Measurements from ENCODE around the gene RAP1GAP.
"Not testable (repeated sequence)": the region's sequence is repeated elsewhere in the genome, so short reads cannot be mapped to it uniquely, and the experiment has no call there.

The RAP1GAP gene

DNA sequence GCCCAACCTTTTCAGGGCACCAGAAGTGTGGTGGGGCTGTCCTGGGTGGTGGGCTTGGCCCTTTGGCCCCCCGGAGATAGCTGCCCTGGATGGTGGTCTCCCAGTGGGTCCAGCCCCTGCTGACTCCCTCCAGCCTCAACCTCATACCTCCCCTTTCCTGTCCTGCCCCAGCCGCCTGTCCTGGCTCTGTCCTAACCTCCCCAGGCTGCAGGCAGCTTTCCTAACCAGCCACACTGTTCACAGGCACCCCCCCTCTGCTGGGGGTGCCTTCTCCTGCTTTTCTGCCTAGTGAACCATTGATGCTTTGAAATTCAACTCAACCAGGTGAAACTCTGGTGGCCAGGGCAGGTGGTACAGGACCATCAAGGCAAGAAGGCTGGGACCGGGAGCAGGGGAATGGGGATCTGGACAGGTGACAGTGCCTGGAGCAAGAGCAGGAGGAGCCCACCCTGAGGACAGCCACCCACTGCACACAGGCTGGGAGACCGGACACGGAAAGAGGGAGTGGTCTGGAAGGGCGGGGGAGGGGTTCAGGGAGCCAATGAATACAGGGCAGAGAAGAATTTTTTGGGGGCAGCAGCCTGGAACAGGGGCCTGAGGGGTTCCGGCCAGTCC lies 35.9 kb downstream of the RAP1GAP start:
- Histone ChIP-seq H3K27ac (ENCODE audit: low read length) (no peak overlapping the region), H3K36me3 (ENCODE audit: control insufficient read depth in 2 of 2, insufficient read depth in 2 of 2, low read length in 2 of 2) (no peaks in the 10 kb centered on the region), H3K9ac (ENCODE audit: low read length in 2 of 2) (no peak overlapping the region), H3K27me3 (ENCODE audit: control insufficient read depth in 1 of 2, insufficient read depth in 2 of 2, low read length in 2 of 2) (peaks cover 3 to 18% of the 10 kb centered on the region in 2 donors), H3K4me3 (ENCODE audit: low read length in 2 of 2) (no peak overlapping the region), H3K9me3 (ENCODE audit: control insufficient read depth in 2 of 2, low read length in 2 of 2) (no peaks in the 10 kb centered on the region), H3K4me1 (ENCODE audit: control insufficient read depth, insufficient read depth, low read length) (no peaks in the 10 kb centered on the region)

DNA sequence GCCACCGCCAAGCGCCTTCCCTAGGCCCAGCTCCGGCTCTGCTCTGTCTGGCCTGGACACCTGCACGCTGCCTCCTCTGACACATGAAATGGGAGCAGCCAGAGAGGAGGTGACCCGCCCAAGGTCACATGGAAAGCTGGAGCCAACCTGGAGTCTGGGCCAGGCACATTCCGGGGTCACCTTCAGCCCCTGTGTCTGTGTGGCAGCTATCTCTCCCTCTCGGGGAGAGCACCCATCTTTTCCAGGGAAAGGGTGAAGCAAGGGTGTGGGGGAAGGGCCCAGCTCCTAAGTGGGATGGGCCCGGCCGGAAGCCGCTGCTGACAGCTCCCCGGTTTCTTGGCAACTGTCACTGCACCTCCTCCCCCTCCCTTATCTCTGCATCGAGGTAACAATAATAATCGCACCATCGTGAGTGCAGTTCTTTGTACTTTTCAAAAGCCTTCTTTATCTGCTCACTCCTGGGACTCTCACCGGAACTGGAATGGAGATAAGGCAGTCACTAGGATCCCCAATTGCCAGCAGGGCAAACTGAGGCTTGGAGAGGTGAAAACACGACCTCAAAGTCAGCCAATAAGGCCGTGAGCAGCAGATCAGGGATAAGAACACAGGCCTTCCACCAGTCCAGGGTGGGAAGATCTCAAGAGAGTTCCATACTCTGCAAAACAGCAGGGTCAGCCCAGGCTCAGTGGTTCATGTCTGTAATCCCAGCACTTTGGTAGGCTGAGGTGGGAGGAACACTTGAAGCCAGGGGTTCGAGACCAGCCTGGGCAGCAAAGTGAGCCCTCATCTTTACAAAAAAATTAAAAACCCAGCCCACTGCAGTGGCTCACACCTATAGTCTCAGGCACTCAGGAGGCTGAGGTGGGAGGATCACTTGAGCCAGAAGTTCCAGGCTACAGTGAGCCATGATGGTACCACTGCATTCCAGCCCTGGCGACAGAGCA lies 36.9 kb downstream of the RAP1GAP start:
- H3K4me1 ChIP-seq (ENCODE audit: control insufficient read depth, insufficient read depth, low read length), result no peaks in the 10 kb centered on the region
- H3K27ac ChIP-seq (ENCODE audit: low read length), result no peak overlapping the region

GRCh38 chr1:21631590-21631943 lies 37.6 kb downstream of the RAP1GAP start:
- H3K9ac ChIP-seq (ENCODE audit: low read length in 2 of 2); H3K9me3 ChIP-seq (ENCODE audit: control insufficient read depth in 2 of 2, low read length in 2 of 2); H3K36me3 ChIP-seq (ENCODE audit: control insufficient read depth in 2 of 2, insufficient read depth in 2 of 2, low read length in 2 of 2); H3K4me3 ChIP-seq (ENCODE audit: low read length in 2 of 2); H3K27ac ChIP-seq (ENCODE audit: low read length); H3K4me1 ChIP-seq (ENCODE audit: control insufficient read depth, insufficient read depth, low read length): not testable (repeated sequence)
- peaks cover 8 to 18% of the 10 kb centered on the region in 2 donors for H3K27me3 ChIP-seq (ENCODE audit: control insufficient read depth in 1 of 2, insufficient read depth in 2 of 2, low read length in 2 of 2)

More for the DNA sequence above, 36.9 kb downstream of the RAP1GAP start:
- H3K4me3 ChIP-seq (ENCODE audit: low read length in 2 of 2), result no peak overlapping the region
- H3K9ac ChIP-seq (ENCODE audit: low read length in 2 of 2), result no peak overlapping the region
- no peaks in the 10 kb centered on the region for H3K9me3 ChIP-seq (ENCODE audit: control insufficient read depth in 2 of 2, low read length in 2 of 2)
- peaks cover 3 to 18% of the 10 kb centered on the region in 2 donors for H3K27me3 ChIP-seq (ENCODE audit: control insufficient read depth in 1 of 2, insufficient read depth in 2 of 2, low read length in 2 of 2)
- no peaks in the 10 kb centered on the region for H3K36me3 ChIP-seq (ENCODE audit: control insufficient read depth in 2 of 2, insufficient read depth in 2 of 2, low read length in 2 of 2)

DNA sequence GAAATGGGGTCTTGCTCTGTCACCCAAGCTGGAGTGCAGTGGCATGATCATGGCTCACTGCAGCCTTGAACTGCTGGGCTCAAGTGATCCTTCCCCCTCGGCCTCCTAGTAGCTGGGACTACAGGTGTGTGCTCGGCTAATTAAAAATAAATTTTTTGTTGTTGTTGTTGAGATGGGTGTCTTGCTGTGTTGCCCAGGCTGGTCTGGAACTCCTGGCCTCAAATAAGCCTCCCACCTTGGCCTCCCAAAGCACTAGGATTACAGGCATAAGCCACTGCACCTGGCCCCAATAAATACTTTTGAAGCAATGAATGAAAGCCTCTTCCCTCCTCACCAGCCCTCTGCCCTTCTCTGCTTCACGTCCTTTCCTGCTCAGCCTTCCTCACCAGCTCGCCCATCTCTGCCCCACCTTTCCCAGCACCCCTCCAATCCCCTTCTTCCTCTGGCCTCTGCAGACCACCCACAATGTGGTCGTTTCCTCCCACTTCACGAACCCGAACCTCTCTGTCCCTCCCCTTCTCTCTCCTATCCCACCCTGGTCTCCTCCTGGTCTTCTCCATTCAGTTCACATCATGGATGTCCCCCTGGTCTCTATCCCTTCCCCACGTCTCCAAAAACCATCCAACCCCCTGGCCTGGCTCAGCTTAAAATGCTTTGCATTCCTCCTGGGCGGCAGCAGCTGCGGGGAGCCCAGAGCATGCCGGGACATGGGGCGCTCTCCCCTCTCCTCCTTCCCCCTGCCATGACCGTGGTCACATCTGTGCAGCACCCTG lies 38.4 kb downstream of the RAP1GAP start:
- H3K36me3 ChIP-seq (ENCODE audit: control insufficient read depth in 2 of 2, insufficient read depth in 2 of 2, low read length in 2 of 2), result no peaks in the 10 kb centered on the region
- H3K4me3 ChIP-seq (ENCODE audit: low read length in 2 of 2), result no peak overlapping the region
- no peak overlapping the region for H3K9ac ChIP-seq (ENCODE audit: low read length in 2 of 2)
- peaks cover 8 to 20% of the 10 kb centered on the region in 2 donors for H3K27me3 ChIP-seq (ENCODE audit: control insufficient read depth in 1 of 2, insufficient read depth in 2 of 2, low read length in 2 of 2)
- H3K9me3 ChIP-seq (ENCODE audit: control insufficient read depth in 2 of 2, low read length in 2 of 2), result no peaks in the 10 kb centered on the region
- H3K4me1 ChIP-seq (ENCODE audit: control insufficient read depth, insufficient read depth, low read length), result no peaks in the 10 kb centered on the region
- no peak overlapping the region for H3K27ac ChIP-seq (ENCODE audit: low read length)

- Histone ChIP-seq H3K27ac (ENCODE audit: low read length) (no peak overlapping the region), H3K9me3 (ENCODE audit: control insufficient read depth in 2 of 2, low read length in 2 of 2) (no peaks in the 10 kb centered on the region), H3K36me3 (ENCODE audit: control insufficient read depth in 2 of 2, insufficient read depth in 2 of 2, low read length in 2 of 2) (no peaks in the 10 kb centered on the region), H3K9ac (ENCODE audit: low read length in 2 of 2) (no peak overlapping the region), H3K27me3 (ENCODE audit: control insufficient read depth in 1 of 2, insufficient read depth in 2 of 2, low read length in 2 of 2) (peaks cover 11 to 20% of the 10 kb centered on the region in 2 donors), H3K4me3 (ENCODE audit: low read length in 2 of 2) (no peak overlapping the region), H3K4me1 (ENCODE audit: control insufficient read depth, insufficient read depth, low read length) (no peaks in the 10 kb centered on the region)
These were observed 39.2 kb downstream of the RAP1GAP start for GRCh38 chr1:21629971-21630370.

GRCh38 chr1:21628798-21629393 lies 40.3 kb downstream of the RAP1GAP start:
- H3K36me3 ChIP-seq (ENCODE audit: control insufficient read depth in 2 of 2, insufficient read depth in 2 of 2, low read length in 2 of 2), result no peaks in the 10 kb centered on the region
- H3K27ac ChIP-seq (ENCODE audit: low read length), result no peak overlapping the region
- no peak overlapping the region for H3K9ac ChIP-seq (ENCODE audit: low read length in 2 of 2)
- peaks cover 21 to 23% of the 10 kb centered on the region in 2 donors for H3K27me3 ChIP-seq (ENCODE audit: control insufficient read depth in 1 of 2, insufficient read depth in 2 of 2, low read length in 2 of 2)
- H3K9me3 ChIP-seq (ENCODE audit: control insufficient read depth in 2 of 2, low read length in 2 of 2), result no peaks in the 10 kb centered on the region
- no peaks in the 10 kb centered on the region for H3K4me1 ChIP-seq (ENCODE audit: control insufficient read depth, insufficient read depth, low read length)
- no peak overlapping the region for H3K4me3 ChIP-seq (ENCODE audit: low read length in 2 of 2)

DNA sequence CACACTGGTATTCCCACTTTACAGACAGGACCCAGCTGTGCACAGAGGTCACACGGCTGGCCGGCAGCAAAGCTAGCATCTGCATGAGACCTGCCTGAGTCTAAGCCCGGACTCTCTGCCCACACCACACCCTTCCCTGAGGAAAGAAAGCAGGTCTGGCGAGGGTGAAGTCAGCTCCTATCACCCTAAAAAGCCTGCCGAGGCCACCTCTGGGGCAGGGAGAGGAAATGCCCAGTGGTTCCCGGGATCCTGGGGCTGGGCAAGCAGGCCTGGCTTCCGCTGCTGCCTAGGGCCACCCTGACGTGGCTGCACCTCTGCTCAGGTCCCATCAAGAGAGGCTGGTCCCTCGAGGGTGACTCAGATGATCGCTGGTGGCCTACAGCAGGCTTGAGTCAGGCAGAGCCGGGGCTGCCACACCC lies 42.2 kb downstream of the RAP1GAP start:
- Histone ChIP-seq H3K9me3 (ENCODE audit: control insufficient read depth in 2 of 2, low read length in 2 of 2) (no peaks in the 10 kb centered on the region), H3K27ac (ENCODE audit: low read length) (no peak overlapping the region), H3K36me3 (ENCODE audit: control insufficient read depth in 2 of 2, insufficient read depth in 2 of 2, low read length in 2 of 2) (no peaks in the 10 kb centered on the region), H3K4me1 (ENCODE audit: control insufficient read depth, insufficient read depth, low read length) (no peaks in the 10 kb centered on the region), H3K27me3 (ENCODE audit: control insufficient read depth in 1 of 2, insufficient read depth in 2 of 2, low read length in 2 of 2) (peaks cover 30 to 35% of the 10 kb centered on the region in 2 donors), H3K4me3 (ENCODE audit: low read length in 2 of 2) (no peak overlapping the region), H3K9ac (ENCODE audit: low read length in 2 of 2) (no peak overlapping the region)

DNA sequence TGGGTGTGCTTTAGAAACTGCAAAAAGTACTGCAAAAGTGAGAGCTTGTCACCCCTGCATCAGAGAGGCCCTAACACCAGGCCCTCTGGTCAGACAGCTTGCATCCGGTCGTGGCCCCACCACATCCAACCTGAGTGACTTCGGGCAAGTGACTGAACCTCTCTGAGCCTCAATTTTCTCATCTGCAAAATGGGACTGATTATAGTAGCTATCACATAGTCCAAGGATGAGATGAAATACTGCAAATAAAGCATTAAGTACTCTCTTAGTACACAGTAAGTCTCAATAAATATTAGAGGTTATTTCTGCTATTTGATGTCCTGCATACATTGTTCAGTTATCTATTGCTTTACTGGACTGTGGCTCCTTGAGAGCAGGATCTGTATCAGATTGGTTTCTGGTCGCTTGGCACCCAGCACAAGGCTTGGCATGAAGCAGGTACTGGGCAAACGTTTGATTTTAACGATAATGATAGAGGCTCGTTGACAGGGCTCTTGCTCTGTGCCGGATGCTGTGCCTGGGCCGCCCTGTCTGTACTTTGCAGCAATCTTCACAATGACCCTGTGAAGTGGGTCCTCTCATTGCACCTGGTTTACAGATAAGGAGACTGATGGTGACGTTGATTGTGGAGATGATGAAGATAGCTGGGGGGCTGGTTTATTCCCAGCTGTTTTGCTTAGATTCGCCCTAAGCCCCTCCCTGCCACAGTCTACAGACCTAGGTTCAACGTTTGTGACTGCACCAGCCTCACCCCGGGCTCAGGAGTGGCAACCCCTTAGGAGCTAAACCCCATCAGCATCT lies 43.6 kb downstream of the RAP1GAP start:
- H3K9me3 ChIP-seq (ENCODE audit: control insufficient read depth in 2 of 2, low read length in 2 of 2), result no peaks in the 10 kb centered on the region
- H3K27me3 ChIP-seq (ENCODE audit: control insufficient read depth in 1 of 2, insufficient read depth in 2 of 2, low read length in 2 of 2), result peaks cover 34 to 35% of the 10 kb centered on the region in 2 donors
- no peak overlapping the region for H3K27ac ChIP-seq (ENCODE audit: low read length)
- no peaks in the 10 kb centered on the region for H3K4me1 ChIP-seq (ENCODE audit: control insufficient read depth, insufficient read depth, low read length)
- no peaks in the 10 kb centered on the region for H3K36me3 ChIP-seq (ENCODE audit: control insufficient read depth in 2 of 2, insufficient read depth in 2 of 2, low read length in 2 of 2)
- H3K9ac ChIP-seq (ENCODE audit: low read length in 2 of 2), result no peak overlapping the region
- no peak overlapping the region for H3K4me3 ChIP-seq (ENCODE audit: low read length in 2 of 2)

DNA sequence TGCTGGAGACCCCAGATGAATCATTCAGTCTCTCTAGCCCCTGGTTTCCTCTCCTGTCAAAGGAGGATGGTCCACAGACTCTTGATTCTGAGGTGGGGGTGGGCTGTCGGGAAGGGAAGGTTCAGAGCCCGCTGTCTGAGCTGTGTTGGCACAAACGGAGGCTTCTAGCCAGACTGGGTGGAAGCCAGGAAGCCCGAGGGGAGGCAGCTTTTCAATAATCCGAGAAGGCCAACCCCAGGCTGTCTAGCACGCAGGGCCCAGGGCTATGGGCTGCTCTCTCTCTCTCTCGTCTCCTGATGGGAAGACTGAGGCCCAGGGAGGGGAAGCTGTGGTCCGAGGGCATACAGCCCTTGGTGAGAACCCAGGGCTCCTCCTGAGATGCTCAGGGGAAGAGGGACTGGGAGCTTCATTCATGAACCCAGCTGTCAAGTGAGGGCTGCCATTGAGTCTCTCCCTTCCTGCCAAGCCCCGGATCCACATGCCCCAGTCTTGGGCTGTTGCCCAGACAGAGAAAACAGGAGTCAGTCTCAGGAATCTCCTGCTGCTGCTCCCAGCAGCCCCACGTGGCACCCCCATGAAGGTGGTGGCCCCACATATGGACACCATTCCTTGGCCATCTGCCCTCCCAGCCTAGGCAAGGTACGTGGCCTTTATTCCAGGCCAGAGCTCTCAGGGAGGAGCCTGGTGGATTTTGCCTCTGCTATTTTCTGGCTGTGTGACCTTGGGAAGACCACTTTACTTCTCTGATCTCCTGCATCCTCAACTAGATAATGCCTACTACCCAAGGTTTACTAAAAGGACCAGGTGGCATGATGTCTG lies 44.4 kb downstream of the RAP1GAP start:
- no peak overlapping the region for H3K27ac ChIP-seq (ENCODE audit: low read length)
- no peaks in the 10 kb centered on the region for H3K9me3 ChIP-seq (ENCODE audit: control insufficient read depth in 2 of 2, low read length in 2 of 2)
- H3K36me3 ChIP-seq (ENCODE audit: control insufficient read depth in 2 of 2, insufficient read depth in 2 of 2, low read length in 2 of 2), result no peaks in the 10 kb centered on the region
- no peaks in the 10 kb centered on the region for H3K4me1 ChIP-seq (ENCODE audit: control insufficient read depth, insufficient read depth, low read length)
- H3K27me3 ChIP-seq (ENCODE audit: control insufficient read depth in 1 of 2, insufficient read depth in 2 of 2, low read length in 2 of 2), result peaks cover 32 to 33% of the 10 kb centered on the region in 2 donors
- no peak overlapping the region for H3K4me3 ChIP-seq (ENCODE audit: low read length in 2 of 2)
- H3K9ac ChIP-seq (ENCODE audit: low read length in 2 of 2), result no peak overlapping the region
